CD4-positive, alpha-beta T cell treated with Interferon alpha-2 for 1 hour (primary cell): Measurements from ENCODE around the gene ZNF521.

Source experiments
- DNase-seq, 2 donors: peaks; one replicate each; pipeline ENCODE4 v3.0.0-alpha.2; 2020 to 2022

Gene ZNF521

GRCh38 chr18:25247725-25248124 lies 104.2 kb downstream of the ZNF521 start:
- no peak for DNase-seq

DNA sequence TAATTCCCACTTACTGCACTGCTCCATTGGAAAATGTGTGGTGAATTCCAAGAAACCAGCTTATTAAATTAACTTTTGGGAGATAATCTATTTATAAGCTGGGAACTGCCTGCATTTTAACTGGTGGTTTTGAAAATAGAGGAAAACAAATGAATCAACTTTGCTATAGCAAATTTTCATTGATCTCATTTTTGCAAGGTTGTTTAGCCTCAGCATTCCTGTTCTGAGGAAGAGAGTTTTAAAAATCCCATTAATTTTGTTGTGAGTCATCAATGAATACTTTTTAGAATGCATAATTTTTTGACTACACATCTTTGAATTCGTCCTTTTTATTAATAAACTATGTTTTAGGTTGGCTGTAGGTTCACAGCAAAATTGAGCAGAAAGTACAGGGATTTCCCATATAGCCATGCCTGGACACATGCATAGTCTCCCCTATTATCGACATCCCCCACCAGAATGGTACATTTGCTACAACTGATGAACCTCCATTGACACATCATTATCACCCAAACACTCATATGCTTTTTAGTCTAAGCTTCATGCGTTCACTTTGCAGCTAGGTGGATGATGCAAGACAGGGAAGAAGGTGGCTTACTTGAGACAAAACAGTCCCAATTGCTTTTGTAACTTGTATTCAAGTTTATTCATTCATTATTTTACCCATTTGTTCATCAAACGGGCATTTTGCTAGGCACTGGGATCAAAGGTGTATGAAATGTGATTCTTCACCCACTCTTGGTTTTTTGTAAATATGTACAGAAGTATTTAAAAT lies 106.9 kb downstream of the ZNF521 start:
- no peak for DNase-seq

GRCh38 chr18:25244170-25244569 lies 107.8 kb downstream of the ZNF521 start:
- DNase-seq: no peak

- no peak for DNase-seq
These were observed 108.2 kb downstream of the ZNF521 start for GRCh38 chr18:25243754-25244153.

GRCh38 chr18:25243257-25243656 lies 108.7 kb downstream of the ZNF521 start:
- DNase-seq: no peak

- DNase-seq: no peak
These were observed 111.6 kb downstream of the ZNF521 start for GRCh38 chr18:25240420-25240770.

GRCh38 chr18:25239581-25240419 lies 112.2 kb downstream of the ZNF521 start:
- no peak for DNase-seq

- DNase-seq: no peak
These were observed 112.8 kb downstream of the ZNF521 start for GRCh38 chr18:25239151-25239550.

DNA sequence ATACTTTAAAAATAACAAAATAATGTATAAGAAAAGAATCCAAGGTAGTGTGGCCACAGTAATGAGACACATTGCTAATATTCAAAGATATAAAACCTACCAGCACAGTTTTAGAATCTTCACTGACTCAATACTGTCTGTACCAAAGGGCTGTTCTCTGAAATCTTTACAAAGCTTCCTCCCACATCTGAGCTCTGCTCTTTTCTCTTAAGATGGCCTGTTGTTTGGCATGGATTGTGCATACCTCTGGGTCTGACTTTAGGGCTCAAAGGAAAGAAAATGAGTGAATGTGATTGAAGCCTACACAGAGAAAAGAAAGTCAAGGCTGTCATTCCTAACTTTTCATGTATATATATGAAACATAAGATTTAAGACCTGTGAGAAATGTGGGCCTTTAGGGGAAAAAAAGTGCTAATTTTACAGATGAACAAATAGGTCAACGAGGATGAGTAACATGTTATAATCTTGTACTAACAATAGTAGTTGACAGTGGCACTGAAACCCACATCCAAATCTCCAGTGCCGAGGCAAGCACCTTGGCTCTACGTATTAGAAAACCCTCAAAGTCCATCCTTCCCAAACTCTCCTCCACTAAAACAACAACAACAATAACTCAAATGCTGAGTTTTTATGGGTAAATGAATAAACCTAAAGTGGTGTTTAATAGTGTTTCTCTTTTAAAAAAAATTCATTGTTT lies 114.2 kb downstream of the ZNF521 start:
- DNase-seq: no peak

DNA sequence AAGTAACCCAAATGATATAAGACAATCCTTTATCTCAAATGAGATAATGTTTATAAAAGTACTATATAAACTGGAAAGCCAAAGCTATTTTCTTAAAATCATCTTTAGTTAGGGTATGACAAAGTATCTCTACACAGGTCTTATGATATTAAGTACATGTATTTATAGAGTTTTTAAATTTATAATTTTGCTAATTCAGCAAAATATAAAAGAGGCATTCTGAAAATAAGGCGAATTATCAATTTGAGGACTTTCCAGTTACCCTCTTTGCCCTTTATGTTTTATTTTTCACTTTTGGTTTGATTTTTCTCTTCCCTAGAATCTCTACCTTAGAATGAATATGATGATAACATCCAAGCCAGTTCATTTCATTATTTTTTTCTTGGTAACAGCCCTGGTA lies 115.2 kb downstream of the ZNF521 start:
- DNase-seq: no peak

- DNase-seq: no peak
These were observed 116.4 kb downstream of the ZNF521 start for GRCh38 chr18:25235401-25236042.

DNA sequence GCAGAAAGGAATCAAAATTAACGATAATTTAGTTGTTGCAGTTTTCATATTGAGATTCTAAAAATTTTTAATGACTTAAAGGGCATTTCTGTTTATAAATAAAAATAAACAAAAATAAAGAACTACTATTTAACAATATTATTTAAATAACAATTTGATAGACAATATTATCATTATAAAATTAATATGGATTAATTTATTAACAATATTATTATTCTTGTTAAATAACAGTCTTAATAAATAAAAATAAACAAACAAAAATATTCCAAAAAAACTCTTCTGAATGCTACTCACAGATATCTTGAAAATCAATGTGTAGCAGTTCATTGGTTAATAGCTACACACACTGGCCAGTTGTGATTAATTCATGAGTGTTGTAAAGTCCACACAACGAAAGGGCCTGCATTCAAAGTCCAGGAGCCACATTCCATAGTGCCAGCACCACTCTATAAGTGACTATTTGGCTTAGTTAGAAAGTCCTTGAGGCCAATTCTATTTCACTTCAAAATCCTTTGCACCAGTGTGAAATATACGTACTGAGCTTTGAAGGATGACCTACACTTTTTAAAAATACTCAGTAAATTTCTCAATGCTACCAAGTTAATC lies 117.1 kb downstream of the ZNF521 start:
- no peak for DNase-seq

GRCh38 chr18:25234322-25234639 lies 117.7 kb downstream of the ZNF521 start:
- DNase-seq: no peak

DNA sequence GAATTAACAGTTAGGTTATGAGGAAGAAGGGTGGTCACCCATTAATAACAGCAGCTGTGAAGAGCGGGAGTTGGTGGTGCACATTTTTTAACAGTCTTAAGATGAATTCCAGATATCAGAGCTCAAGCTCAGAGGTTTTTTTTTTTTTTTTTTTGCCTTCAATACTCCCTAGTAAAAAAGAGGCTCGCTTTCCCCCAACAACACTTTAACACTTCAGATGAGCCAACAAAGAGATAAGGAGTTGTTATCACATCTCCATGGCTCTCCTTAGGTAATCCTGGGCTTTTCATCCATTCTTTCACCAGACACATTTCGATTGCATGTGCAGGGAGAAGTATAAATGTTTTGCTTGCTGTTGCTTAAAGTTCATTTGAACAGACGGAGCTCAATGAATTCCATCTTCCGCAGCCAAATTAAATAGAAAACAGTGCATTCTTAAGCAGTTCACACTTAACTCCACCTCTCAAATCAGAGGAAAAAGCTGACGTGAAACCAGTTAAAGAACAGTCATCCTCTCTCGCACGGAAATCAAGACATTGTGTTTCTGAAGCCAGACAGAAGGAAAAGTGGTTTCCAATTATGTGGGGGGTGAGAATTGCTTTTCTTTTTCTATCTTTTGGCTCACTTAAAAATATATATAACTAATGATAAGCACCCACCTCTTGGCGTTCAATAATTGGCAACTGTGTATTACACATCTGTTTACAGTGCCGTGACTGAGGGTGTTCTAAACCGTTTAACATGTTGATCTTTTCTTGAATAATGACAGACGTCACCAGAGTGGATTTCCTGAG lies 118.2 kb downstream of the ZNF521 start:
- DNase-seq: no peak

DNA sequence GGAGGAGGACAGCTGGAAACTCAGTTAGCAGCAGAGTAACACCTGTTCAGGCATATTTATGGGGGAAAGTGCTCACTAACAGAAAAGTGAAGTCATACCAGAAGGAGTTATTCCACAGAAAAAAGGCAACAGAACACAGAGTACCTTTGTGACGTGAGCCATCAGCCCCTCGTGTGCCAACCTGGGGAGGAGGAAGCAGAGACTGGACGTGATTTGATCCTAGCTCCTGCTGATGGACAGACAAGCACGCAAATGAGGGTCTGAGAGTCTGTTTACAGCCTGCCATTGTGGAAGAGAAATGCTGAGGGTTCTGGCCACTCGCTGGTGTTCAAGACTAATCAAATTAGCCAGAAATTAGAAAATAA lies 120.7 kb downstream of the ZNF521 start:
- DNase-seq: no peak

DNA sequence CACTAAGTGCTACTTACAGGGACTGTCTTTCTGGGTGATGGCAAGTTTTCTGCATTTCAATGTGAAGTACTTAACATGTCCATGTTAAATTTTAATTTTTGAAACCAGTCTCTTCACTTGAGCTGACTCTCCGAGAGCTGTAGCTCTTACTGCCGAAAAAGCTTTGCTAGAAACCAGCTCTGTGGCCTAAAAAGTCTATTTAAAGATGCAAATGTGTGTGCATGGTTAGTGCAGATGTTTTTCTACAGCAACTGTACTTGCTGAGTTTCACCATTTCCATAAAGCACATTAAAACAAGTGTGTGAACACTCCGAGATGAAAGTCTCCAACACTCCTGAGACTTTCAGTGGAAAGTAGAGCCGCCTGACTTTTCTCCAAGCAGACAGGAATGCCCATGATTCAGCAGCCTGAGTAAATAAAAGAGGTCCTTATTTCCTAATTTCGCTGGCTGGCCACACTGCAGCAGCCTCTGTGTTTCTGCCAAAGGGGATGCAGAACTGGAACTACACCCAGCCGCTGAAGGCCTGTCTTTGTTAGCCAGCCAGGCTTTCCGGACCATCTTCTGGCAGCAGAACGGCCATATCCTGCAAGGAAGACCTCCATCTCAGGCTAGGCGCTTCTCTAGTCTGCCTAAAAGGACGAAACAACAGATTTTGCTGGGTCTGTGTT lies 121.2 kb downstream of the ZNF521 start:
- DNase-seq: peak in 1 of 2 donors; percentile 3

GRCh38 chr18:25229920-25230319 lies 122.0 kb downstream of the ZNF521 start:
- DNase-seq: no peak

- DNase-seq: no peak
These were observed 122.9 kb downstream of the ZNF521 start for GRCh38 chr18:25229081-25229480.

- DNase-seq: no peak
These were observed 123.6 kb downstream of the ZNF521 start for GRCh38 chr18:25228410-25228809.

DNA sequence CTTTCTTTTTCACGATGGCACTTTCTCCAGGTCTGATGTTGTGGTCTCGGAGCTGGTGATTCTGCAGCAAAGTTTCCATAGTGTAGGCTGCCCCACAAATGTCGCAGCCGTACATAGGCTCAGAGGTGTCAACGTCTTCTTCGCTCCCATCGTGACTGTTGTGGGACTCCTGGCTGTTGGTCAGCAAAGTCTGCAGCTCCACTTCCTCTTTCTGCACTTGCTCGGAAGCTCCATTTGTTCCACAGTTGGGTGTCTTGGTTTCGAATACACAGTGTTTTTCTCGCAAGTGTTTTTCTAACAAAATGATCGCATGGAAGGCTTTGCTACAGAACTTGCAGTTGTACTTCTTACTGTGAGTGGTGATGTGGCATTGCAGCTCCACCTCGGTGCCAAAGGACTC lies 126.8 kb downstream of the ZNF521 start:
- peak in 1 of 2 donors; percentile 12 for DNase-seq
